ENCODE measurements around the gene ADAM17.

DNA sequence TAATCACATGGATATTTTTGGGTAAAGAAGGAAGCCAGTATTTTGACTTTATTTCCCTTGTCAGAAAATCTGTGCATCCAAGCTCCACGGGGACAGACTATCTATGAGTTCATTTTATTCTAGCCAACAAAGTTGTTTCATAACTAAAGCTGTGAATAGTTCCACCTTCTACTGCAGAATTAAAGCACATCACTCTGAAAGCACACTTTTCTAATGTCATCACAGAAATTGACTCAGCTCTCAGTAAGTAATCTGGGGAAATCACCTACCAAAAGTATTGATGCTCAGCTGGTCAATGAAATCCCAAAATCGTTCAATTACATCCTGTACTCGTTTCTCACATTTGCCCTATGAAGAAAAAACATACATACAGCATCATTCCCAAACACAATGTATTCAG, 62.2 kb downstream of the ADAM17 start:
- TF ChIP-seq CTCF (IDR thresholded peaks at IDR 0.05) (no peak), POLR2A (IDR thresholded peaks at IDR 0.05; ENCODE audit: low read length) (no peak), SMC3 (IDR thresholded peaks at IDR 0.05) (no peak), ESRRA (IDR thresholded peaks at IDR 0.05; ENCODE audit: borderline replicate concordance, low read length) (no peak), EP300 (IDR thresholded peaks at IDR 0.05) (no peak)
- TF ChIP-seq, protein P1, sequence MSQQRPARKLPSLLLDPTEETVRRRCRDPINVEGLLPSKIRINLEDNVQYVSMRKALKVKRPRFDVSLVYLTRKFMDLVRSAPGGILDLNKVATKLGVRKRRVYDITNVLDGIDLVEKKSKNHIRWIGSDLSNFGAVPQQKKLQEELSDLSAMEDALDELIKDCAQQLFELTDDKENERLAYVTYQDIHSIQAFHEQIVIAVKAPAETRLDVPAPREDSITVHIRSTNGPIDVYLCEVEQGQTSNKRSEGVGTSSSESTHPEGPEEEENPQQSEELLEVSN (IDR thresholded peaks at IDR 0.05; ENCODE audit: borderline replicate concordance, low read depth) = no peak
